ENCODE results near the gene BCR. TPM values are rescaled to one million over a fixed set of nuclear protein-coding genes. Genes with fewer than 3 reads are reported as not detected.

Gene BCR
- polyA plus RNA-seq, 3 donors = 10.3 to 37.9 (median 14.8) TPM

DNA sequence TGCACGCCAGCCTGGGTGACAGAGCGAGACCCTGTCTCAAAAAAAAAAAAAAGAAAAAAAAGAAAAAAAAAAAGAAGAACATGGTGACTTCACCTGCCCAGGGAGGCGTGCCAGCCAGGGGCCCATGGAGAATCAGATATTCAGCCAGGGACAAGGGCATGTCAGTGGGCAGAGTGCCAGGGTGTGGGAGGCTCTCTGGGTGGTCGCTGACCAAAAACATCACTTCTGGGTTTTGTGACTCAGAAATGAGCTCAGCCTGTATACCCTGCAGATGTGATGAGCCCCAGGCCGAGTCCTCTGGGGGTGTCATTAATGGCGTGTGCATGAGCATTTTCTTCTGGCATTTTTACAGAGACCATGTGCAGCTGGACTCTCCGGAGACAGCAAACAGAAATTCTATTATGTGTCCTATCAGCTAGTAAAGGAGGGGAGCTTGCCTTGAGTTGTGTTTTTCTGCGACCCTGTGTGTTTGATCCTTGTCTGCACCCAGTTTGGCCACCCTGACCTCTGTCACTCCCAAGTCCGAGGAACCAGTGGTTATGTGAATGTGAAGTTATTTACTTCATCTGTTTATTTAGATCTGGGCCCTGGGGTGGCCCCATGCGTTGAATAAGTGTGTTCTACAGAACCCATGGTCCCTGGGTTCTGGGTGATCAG, 53.6 kb downstream of the BCR start:
- H3K27ac ChIP-seq (ENCODE audit: low read depth, low read length) = no peak overlapping the region
- 75 to 87% (median 76%) methylated on average over 10 of the region's 10 CpGs for WGBS, 3 donors

DNA sequence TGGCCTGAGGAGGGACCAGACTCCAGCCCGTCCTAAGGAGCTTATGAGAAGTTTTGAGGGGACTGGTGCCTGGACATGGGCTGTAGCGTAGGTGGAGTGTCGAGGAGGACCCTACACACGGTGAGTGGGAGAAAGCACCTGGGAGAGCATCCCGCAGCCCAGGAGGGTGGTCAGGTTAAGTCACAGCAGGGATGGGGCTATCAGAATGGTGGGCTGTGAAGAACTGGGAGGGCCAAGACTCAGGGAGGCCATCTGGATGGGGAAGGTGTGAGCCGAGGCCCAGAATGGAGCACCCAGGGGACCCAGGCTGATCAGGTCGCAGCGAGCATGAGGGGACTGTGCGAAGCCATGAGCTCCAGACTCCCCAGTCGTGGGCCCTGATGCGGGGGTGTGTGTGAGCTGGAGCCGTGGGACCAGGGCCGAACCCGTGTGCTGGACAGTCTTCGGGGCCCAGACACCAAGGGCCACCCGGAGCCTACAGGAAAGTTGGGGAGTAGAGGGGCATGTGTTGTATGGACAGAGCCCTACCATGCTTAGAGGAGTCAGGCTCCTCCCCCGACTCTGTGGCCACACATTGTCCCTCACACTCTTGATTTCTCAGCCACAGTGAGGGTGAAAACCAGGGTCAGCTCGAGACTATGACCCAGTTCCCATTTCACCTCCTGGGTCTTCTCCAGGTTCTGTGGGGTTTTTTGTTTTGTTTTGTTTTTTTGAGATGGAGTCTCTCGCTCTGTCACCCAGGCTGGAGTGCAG, 54.3 kb downstream of the BCR start:
- H3K27ac ChIP-seq (ENCODE audit: low read depth, low read length) = no peak overlapping the region
- WGBS, 3 donors = 95 to 97% (median 95%) methylated on average over 18 to 19 of the region's 19 CpGs

DNA sequence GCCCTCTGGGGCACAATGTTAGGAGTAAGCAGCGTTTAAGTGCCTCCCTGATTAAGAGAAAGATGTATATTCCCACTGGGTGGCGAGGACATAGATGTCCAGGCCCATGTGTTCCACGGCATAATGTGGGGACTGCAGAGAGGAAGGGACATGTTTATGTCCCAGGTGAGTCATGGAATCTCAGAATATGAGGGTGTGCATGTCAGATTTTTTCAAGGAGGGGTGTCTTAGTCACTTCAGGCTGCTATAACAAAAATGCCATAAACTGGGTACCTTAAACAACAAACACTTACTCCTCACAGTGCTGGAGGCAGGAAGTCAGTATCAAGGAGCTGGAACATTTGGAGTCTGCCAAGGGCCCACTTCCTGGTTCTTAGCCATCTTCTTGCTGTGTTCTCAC, 55.1 kb downstream of the BCR start:
- WGBS, 3 donors = 96 to 100% (median 98%) methylated on average over 3 of the region's 3 CpGs
- H3K27ac ChIP-seq (ENCODE audit: low read depth, low read length) = no peak overlapping the region

DNA sequence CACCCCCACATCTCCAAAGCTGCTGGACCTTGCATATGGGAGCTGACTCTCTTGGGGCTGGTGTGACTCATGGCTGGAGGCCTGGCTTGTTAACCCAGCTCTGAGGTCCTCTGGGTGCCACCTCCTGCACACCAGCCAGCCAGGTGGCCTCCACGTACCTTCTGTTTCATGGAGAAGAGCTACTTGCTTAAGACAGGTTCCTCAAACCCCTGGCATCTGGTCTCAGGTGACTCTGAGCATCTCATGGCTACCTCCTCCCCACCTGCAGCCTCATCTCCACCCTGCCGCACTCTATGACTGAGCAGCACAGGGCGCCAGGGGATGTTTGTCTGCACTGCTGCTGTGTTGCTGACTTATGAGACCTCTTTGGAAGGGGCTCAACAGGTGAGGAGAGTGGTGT, 55.7 kb downstream of the BCR start:
- no peak overlapping the region for H3K27ac ChIP-seq (ENCODE audit: low read depth, low read length)
- WGBS, 3 donors = 97 to 100% (median 98%) methylated on average over 3 of the region's 3 CpGs

DNA sequence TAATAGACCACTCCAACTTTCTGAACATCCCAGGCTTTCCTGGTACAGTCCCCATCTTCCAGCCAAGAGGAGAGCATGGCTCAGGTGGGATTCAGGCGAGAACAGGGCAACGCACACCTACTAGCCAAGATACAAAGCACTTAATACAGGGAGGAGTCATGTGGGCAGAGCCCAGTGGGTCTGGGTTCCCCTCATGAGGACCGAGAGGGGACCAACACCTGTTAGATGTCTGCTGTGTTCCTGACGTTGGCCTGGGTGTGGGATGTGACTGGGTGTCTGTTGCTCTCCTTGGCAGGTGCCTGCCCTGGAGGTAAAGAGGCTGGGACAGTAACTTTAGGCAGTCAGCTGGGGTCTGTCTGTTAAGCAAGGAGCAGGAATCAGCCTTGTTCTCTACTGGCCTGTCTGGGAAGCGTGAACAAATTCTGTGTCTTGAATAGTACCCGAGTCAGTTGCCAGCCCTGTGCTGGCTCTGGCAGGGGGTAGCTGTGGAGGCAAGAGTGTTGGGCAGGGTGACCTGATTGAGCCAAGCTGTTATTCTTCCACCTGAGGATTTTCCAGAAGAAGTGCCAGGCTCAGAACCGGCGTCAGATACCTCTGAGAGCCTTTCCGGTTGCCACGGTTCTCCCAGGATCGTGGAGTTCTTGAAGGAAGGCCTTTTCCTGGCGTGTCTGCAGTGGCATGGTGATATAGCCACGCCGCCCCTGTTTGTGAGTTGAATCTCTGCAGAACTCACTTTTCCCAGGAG, 56.3 kb downstream of the BCR start:
- peak overlapping the region; percentile 28 for H3K27ac ChIP-seq (ENCODE audit: low read depth, low read length)
- WGBS, 3 donors = 53 to 72% (median 71%) methylated on average over 14 of the region's 14 CpGs

DNA sequence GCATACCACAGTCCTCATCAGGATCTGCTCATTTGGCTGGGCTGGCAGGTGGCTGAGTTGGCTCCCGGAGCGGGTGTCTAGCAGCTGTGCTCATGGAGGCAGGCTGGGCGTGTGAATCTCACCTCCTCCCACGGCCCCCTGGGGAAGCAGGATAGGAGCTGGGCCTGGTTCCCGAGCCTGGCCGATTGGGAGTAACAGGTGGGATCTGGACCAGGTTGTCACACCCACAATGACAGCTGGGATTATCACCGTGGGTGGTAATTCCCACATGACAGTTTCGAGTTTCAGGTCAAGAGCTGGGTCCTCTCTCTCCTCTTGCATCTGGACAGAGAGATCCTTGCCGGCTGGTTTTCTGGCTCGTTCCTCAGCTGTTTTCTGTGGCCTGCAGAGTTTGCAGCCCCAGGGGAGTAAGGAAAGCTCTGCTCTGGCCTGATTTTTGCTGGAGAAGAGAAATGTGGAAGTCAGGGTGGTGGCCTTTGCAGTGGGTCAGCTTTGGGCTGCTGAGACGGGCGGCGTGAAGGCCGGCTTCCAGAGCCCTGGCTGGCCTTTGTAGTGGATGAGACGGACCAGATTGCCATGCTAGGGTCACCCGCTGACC, 57.0 kb downstream of the BCR start:
- WGBS, 3 donors = 32 to 47% (median 46%) methylated on average over 16 of the region's 16 CpGs
- H3K27ac ChIP-seq (ENCODE audit: low read depth, low read length) = no peak overlapping the region

DNA sequence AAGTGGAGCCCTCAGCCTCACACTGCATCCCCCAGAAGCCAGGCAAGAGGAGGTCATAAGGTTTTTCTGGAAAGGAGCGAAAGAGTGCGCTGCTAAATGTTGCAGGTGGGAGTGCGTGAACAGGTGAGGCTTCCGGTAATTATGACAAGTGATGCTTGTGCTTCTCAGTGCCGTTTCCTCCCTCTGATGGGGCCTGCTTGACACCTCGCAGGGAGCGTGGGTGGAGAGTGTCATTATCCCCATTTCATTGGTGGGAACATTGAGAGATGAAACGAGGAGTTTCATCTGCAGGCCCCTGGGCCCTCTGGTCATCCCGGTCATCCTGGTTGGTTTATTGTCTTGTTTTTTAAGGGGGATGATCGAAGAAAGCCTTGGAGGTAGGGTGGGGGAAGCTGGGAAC, 57.5 kb downstream of the BCR start:
- H3K27ac ChIP-seq (ENCODE audit: low read depth, low read length) = no peak overlapping the region
- WGBS, 3 donors = 86 to 93% (median 91%) methylated on average over 10 of the region's 10 CpGs

DNA sequence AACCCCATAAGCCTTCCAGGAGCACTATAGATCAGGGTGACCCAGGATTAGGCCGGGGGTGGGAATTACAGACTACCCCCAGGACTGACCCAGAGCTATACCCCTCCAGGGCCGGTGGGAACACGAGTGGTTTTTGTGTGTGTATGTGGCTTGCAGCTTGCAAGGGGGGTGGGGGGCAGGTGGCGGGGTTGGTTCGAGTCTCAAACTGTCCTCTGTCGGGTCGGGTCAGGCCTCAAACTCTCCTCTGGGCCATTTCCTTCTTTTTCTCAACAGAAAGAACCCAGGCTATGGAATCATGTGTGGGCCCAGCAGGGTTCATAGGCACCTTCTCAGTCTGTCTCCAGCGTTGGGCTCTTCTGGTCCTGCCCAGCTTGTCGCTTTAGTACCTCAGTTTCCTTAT, 58.4 kb downstream of the BCR start:
- 94 to 95% (median 95%) methylated on average over 9 of the region's 9 CpGs for WGBS, 3 donors
- H3K27ac ChIP-seq (ENCODE audit: low read depth, low read length) = no peak overlapping the region

DNA sequence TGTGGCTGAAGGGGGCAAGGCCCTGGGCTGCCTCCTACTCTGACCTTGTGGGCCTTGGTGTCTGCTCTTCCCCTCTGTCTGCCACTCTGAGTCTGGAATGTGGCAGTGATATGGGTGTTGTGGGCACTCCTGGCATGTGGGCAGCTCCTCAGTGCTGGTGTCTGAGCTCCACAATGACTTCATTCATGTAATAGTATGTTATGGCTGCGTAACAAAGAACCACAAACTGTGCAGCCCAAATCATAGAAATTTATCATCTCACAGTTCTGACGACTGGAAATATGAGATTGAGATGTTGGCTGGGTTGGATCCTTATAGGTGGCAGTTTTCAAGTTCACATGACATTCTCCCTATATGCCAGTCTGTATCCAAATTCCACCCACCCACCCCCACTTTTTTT, 59.1 kb downstream of the BCR start:
- no peak overlapping the region for H3K27ac ChIP-seq (ENCODE audit: low read depth, low read length)

DNA sequence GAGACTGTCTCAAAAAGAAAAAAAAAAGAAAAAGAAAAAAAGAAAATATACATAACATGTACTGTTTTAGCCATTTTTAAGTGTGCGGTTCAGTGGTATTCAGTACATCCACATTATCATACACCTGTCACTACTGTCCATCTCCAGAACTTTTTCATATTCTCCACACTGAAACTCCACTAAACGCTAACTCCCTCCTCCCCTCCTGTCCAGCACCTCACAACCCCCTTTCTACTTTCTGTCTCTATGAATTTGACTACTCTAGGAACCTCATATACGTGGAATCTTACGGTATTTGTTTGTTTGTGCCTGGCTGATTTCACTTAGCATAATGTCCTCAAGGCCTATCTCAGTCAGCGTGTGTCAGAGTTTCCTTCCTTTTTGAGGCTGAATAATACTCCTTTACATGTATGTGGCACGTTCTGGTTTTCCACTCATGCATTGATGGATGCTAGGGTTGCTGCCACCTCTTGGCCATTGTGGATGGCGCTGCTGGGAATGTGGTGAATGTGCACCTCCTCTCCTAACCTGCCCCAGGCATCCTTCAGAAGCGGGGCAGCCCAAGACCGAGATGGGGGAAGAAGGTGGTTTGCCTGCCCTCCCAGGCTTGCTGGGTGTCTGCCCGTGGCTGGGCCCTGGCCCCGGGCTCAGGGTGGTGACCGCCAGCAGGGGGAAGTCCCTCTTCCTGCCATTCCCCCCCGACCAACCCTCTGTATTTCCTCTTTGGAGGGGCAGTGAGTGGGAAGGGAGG, 60.5 kb downstream of the BCR start:
- no peak overlapping the region for H3K27ac ChIP-seq (ENCODE audit: low read depth, low read length)
- WGBS, 3 donors = 49 to 80% (median 61%) methylated on average over 12 to 13 of the region's 13 CpGs

More for the DNA sequence above, 59.1 kb downstream of the BCR start:
- WGBS, 3 donors = 97 to 100% (median 98%) methylated on average over 2 of the region's 2 CpGs

DNA sequence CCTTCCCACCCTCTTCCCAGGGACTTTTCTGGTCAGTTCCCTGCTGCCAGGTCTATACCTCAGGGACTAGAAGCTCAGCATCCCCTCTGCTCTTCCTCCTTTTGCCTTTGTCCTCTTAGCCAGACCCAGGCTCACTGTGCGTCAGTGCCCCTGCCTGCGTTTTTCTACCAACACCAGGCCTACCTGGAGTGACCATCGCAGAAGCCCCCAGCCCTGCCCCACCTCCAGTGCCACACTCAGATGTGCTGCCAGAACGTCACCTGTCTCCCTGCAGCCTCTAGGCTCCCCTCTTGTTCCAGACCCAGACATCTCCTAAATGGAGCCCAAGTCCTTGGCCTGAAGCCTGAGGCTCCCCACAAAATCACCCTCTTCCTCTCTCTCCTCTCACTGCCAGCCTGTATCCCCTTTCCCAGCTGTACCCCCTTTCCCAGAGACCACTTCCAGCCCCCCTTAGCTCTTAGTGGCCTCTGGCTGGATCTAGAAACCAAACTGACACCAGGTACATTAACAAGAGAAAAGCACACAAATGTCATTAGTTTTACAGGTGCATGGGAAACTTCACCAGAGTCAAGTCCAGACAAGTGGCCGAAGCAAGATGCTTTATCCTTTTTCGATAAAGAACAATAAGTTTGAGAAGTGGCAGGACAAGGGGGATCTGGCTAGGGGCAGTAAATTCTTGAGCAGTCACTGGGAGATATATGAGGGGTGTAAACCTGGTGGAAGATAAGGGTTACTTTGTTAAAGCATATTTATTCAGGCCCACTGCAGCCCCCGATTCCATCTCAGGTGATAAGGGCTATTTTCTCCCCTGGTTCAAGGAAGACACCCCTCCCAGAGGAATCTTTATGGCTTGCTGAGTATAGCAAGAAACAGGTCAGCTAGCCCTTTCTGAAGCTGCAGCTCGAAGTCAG, 61.5 kb downstream of the BCR start:
- WGBS, 3 donors = 89 to 90% (median 89%) methylated on average over 8 of the region's 8 CpGs
- H3K27ac ChIP-seq (ENCODE audit: low read depth, low read length) = no peak overlapping the region

DNA sequence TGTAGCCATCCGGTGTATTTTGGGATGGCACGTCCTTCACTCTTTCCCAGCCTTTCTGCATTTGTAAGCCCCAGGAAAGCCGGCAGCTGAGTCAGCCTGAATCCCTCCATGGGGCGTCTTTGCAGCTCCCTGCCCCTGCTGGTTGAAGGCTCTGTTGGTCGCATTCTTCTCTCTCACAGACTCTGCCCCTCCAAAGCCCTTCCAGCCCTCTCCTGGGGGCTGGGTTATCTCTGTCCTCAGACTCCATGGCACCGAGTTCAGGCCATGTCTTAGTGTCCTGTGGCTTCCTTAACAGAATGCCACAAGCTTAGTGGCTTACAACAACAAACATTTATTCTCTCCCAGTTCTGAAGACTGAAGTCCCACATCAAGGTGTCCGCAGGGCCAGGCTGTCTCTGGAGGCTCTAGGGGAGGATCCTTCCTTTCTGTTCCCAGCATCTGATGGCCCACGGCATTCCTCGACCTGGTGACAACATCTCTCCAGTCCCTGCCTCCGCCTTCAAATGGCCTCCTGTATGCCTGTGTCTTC, 62.2 kb downstream of the BCR start:
- 75 to 80% (median 78%) methylated on average over 10 of the region's 10 CpGs for WGBS, 3 donors
- no peak overlapping the region for H3K27ac ChIP-seq (ENCODE audit: low read depth, low read length)

DNA sequence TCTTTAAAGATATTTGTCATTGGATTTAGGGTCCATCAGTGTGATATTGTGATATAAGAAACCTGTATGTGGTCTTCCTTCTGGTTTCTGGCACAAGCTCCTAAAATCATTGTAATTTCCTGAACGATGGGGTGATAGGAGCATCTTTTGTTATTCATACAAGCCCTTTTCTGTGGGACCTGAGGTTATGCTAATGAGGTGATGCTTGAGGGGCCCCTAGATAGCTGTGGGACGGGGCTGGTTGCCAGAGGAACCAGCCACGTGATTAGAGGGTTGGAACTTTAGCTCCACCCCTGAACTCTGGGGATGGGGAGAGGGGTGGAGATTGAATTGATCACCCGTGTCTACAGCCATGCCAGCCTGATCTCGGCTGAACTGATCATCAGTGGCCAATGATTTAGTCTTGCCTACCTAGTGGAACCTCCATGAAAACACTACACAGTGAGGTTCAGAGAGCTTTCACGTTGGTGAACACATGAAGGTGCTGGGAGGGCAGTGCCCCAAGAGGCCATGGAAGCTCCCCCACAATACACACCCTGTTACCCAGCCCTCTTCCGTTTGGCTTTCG, 62.8 kb downstream of the BCR start:
- H3K27ac ChIP-seq (ENCODE audit: low read depth, low read length) = no peak overlapping the region
- 50 to 67% (median 54%) methylated on average over 8 of the region's 8 CpGs for WGBS, 3 donors

DNA sequence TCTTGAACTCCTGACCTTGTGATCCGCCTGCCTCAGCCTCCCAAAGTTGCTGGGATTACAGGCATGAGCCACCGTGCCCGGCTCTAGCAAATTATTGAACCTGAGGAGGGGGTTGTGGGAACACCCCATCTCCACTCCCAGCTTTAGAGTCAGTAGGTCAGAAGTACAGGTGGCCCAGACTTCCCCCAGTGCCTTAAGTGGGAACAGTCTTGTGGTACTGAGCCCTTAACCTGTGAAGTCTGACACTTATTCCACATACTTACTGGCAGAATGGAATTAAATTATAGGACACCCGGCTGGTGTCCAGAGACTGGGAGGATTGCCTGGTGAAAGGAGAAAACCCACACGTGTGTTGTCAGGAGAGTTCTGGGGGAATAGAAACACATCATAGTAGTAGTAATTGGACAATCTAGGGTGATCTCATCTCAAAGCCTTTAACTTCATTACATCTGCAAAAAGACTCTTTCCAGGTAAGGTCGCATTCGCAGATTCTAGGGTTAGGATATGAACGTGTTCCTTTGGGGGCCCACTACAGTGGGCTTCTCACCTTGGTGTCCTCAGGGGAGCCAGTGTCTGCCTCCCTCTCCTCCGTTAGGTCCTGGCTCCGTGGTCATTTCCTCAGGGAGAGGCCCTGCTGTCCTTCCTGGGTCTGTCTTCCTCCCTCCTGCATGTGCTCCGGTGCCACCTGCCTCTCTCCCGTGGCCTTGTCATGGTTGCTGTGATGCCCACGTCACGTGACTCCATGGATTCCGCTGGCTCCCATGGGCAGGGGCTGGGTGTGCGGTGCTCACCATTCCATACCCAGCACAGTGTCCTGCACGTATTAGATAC, 63.8 kb downstream of the BCR start:
- no peak overlapping the region for H3K27ac ChIP-seq (ENCODE audit: low read depth, low read length)
- WGBS, 3 donors = 78 to 90% (median 88%) methylated on average over 17 of the region's 17 CpGs

DNA sequence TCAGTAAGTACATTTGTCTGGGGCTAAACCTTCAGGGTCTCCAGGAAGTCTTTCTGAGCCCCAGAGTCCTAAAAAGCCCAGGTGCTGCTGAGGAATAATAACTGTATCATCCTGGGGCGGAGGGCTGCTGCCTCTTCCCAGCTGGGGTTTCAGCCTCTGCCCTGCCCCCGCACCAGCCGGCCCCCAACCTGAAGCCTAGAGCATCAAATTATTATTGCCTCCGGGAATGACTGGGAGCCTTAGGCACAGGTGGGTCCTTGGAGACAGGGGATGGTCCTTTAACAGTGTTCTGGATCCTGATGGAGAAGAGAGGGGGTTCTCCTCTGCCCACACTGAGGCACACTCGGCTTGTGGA, 64.4 kb downstream of the BCR start:
- 95 to 99% (median 97%) methylated on average over 5 of the region's 5 CpGs for WGBS, 3 donors
- H3K27ac ChIP-seq (ENCODE audit: low read depth, low read length) = no peak overlapping the region

All from adipose tissue (tissue), 3 donors.